Measurements from ENCODE around the gene C2CD2L. TPM values are rescaled to one million over a fixed set of nuclear protein-coding genes. Genes with fewer than 3 reads are reported as not detected.

C2CD2L gene
- total and polyA plus RNA-seq, 10 of the 15 experiments (the other 5 are each of a cell fraction or from before 2014, with no cell fraction given) = 0.21 to 9.6 (median 5.1) TPM

DNA sequence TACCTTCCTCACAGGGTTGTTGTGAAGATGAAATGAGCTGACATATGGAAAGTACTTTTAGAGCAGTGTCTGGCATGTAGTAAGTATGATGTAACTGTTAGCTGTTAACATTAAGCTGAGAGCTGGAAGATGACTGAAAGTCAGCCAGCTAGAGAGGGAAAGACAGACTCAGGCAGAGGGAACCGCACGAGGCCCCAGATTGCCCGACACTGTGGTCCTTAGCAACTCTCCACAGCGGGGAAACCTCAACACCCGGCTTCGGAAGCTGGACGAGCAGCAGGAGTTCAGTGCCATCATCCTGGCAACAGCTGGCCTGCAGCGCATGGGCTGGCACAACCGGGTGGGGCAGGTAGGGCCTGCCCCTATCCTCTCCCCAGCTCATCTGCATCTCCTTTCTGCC, 16.0 kb upstream of the C2CD2L start:
- H3K4me3 ChIP-seq = no peak overlapping the region
- ChIA-PET CTCF (interaction anchor here (1.0 to 2.8 kb wide), 4 partner anchors 8 to 232 kb away, joined by 3 to 13 read pairs (median 3); no protein-coding TSS in a partner anchor), RAD21 (ENCODE audit: unreplicated experiment) (no interaction called here), SMC1A (ENCODE audit: uncharacterized antibody, unreplicated experiment) (interaction anchor here (0.8 to 0.9 kb wide), 3 partner anchors 16 to 105 kb away, joined by 3 to 4 read pairs (median 3); partner anchors contain the start of genes C2CD2L and TRAPPC4), POLR2A (interaction anchor here (0.5 to 1.5 kb wide), 3 partner anchors 9 to 118 kb away, joined by 3 to 5 read pairs (median 4); partner anchors contain the start of gene VPS11)
- H3K4me1 ChIP-seq (ENCODE audit: control insufficient read depth, insufficient read depth, low read length) = peaks cover 17% of the 10 kb centered on the region
- H3K79me2 ChIP-seq (ENCODE audit: control insufficient read depth, insufficient read depth, low read length) = peaks cover 35% of the 10 kb centered on the region
- no peaks in the 10 kb centered on the region for H3K27me3 ChIP-seq (replicated peaks in 1 of 2; ENCODE audit: control insufficient read depth in 2 of 2, insufficient read depth in 2 of 2, low read length in 1 of 2)
- no peaks in the 10 kb centered on the region for H3K9me3 ChIP-seq (replicated peaks; ENCODE audit: control insufficient read depth, insufficient read depth, low read length)
- DNase-seq (ENCODE audit: low read depth, low spot score) (no peak), ATAC-seq (no peak), FAIRE-seq (no peak)
- no peak overlapping the region for H3K27ac ChIP-seq (ENCODE audit: control insufficient read depth, insufficient read depth)
- TF ChIP-seq, protein P1, sequence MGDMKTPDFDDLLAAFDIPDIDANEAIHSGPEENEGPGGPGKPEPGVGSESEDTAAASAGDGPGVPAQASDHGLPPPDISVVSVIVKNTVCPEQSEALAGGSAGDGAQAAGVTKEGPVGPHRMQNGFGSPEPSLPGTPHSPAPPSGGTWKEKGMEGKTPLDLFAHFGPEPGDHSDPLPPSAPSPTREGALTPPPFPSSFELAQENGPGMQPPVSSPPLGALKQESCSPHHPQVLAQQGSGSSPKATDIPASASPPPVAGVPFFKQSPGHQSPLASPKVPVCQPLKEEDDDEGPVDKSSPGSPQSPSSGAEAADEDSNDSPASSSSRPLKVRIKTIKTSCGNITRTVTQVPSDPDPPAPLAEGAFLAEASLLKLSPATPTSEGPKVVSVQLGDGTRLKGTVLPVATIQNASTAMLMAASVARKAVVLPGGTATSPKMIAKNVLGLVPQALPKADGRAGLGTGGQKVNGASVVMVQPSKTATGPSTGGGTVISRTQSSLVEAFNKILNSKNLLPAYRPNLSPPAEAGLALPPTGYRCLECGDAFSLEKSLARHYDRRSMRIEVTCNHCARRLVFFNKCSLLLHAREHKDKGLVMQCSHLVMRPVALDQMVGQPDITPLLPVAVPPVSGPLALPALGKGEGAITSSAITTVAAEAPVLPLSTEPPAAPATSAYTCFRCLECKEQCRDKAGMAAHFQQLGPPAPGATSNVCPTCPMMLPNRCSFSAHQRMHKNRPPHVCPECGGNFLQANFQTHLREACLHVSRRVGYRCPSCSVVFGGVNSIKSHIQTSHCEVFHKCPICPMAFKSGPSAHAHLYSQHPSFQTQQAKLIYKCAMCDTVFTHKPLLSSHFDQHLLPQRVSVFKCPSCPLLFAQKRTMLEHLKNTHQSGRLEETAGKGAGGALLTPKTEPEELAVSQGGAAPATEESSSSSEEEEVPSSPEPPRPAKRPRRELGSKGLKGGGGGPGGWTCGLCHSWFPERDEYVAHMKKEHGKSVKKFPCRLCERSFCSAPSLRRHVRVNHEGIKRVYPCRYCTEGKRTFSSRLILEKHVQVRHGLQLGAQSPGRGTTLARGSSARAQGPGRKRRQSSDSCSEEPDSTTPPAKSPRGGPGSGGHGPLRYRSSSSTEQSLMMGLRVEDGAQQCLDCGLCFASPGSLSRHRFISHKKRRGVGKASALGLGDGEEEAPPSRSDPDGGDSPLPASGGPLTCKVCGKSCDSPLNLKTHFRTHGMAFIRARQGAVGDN (IDR thresholded peaks at IDR 0.05) = no peak
- TF ChIP-seq POLR2A (IDR thresholded peaks at IDR 0.05; ENCODE audit: low read depth, low read length) (peak; percentile 36; the same call in 1 of the 2 replicates), BMI1 (IDR thresholded peaks at IDR 0.05; ENCODE audit: borderline replicate concordance) (no peak)
- intact Hi-C loops (cut with micrococcal nuclease; ENCODE audit: unreplicated experiment) (no loop called here), in situ Hi-C loops (cut with MboI) (no loop called here)
- H4K20me1 ChIP-seq (ENCODE audit: control insufficient read depth, insufficient read depth) = no peaks in the 10 kb centered on the region
- no TSS peak for BruUV-seq (replicated peaks)
- peaks cover 8 to 9% of the 10 kb centered on the region in 2 experiments for H3K36me3 ChIP-seq (ENCODE audit: control insufficient read depth in 2 of 2, insufficient read depth in 2 of 2, low read length in 1 of 2)
- no peak overlapping the region for H3K9ac ChIP-seq (ENCODE audit: control insufficient read depth, insufficient read depth, low read length)
- WGBS (ENCODE audit: insufficient coverage, insufficient replicate concordance, low lambda C conversion rate, missing lambda C conversion rate) = 96% methylated on average over 9 of the region's 9 CpGs
- no peak overlapping the region for H2AFZ ChIP-seq (ENCODE audit: control insufficient read depth, low read depth, low read length)
- H3K4me2 ChIP-seq (ENCODE audit: control insufficient read depth, insufficient read depth) = no peak overlapping the region
